GM23338 (cell line): Measurements from ENCODE around the gene GOLT1A. TPM values are rescaled to one million over a fixed set of nuclear protein-coding genes. Genes with fewer than 3 reads are reported as not detected.

Experiments used
- ATAC-seq: fragments of 200-7000 bp; cut with Tn5 transposase; 3 replicates; pipeline ENCODE4 v1.9.1; 2020
- DNase-seq: peaks from one replicate; pipeline ENCODE4 v3.0.0-alpha.2; 2015; ENCODE audit warnings: low spot score
- H2AFZ ChIP-seq: fragments of 200-600 bp; sonication (generic); 2 replicates; pipeline ENCODE4 v1.8.0; 2016; ENCODE audit warnings: antibody characterized with exemption, mild to moderate bottlenecking, moderate library complexity
- H3F3A ChIP-seq: fragments of 200-600 bp; sonication (generic); replicated peaks from 2 replicates; pipeline ENCODE4 v1.8.0; 2017; ENCODE audit warnings: antibody characterized with exemption, mixed run types, low read depth
- H3K27ac ChIP-seq: fragments of 200-600 bp; sonication (generic); 2 replicates; pipeline ENCODE4 v1.6.1; 2016; ENCODE audit warnings: low read depth
- H3K27me3 ChIP-seq: fragments of 200-600 bp; sonication (generic); 2 replicates; pipeline ENCODE4 v1.8.0; 2016; ENCODE audit warnings: mild to moderate bottlenecking, mixed run types, moderate library complexity; ENCODE audit not compliant: insufficient read depth
- H3K36me3 ChIP-seq: fragments of 200-600 bp; sonication (generic); 2 replicates; pipeline ENCODE4 v1.8.0; 2016; ENCODE audit warnings: mild to moderate bottlenecking; ENCODE audit not compliant: insufficient read depth
- H3K4me1 ChIP-seq: fragments of 200-600 bp; sonication (generic); 2 replicates; pipeline ENCODE4 v1.8.0; 2016; ENCODE audit warnings: mild to moderate bottlenecking, moderate library complexity; ENCODE audit not compliant: insufficient read depth
- H3K4me2 ChIP-seq: fragments of 200-600 bp; sonication (generic); 2 replicates; pipeline ENCODE4 v1.7.1; 2017; ENCODE audit warnings: mixed run types
- H3K4me3 ChIP-seq: fragments of 200-600 bp; sonication (generic); 2 replicates; pipeline ENCODE4 v1.6.1; 2016; ENCODE audit warnings: mixed run types
- H3K79me2 ChIP-seq: fragments of 200-600 bp; sonication (generic); replicated peaks from 2 replicates; pipeline ENCODE4 v1.8.0; 2017; ENCODE audit warnings: mild to moderate bottlenecking; ENCODE audit not compliant: insufficient read depth
- H3K9me2 ChIP-seq: fragments of 200-600 bp; sonication (generic); 2 replicates; pipeline ENCODE4 v1.8.0; 2017; ENCODE audit not compliant: insufficient read depth
- H4K20me1 ChIP-seq: fragments of 200-600 bp; sonication (generic); replicated peaks from 2 replicates; pipeline ENCODE4 v1.8.0; 2017; ENCODE audit warnings: mild to moderate bottlenecking; ENCODE audit not compliant: insufficient read depth
- H3K27ac Mint-ChIP-seq: 2 replicates; pipeline ENCODE4 v1.8.0; 2020; ENCODE audit warnings: inconsistent platforms, mild to moderate bottlenecking, moderate library complexity, mixed read lengths
- H3K27me3 Mint-ChIP-seq: 3 replicates; pipeline ENCODE4 v1.8.0; 2022; ENCODE audit warnings: low read depth, mild to moderate bottlenecking, moderate library complexity, mixed read lengths, inconsistent platforms; ENCODE audit not compliant: insufficient read depth, poor library complexity
- H3K36me3 Mint-ChIP-seq: 3 replicates; pipeline ENCODE4 v1.8.0; 2021; ENCODE audit warnings: low read depth, mild to moderate bottlenecking, inconsistent platforms, moderate library complexity, mixed read lengths
- H3K4me1 Mint-ChIP-seq: 3 replicates; pipeline ENCODE4 v1.8.0; 2020; ENCODE audit warnings: mild to moderate bottlenecking, inconsistent platforms, mixed read lengths
- H3K4me3 Mint-ChIP-seq: 3 replicates; pipeline ENCODE4 v1.8.0; 2021; ENCODE audit warnings: moderate library complexity, mild to moderate bottlenecking, inconsistent platforms, mixed read lengths
- H3K9me3 Mint-ChIP-seq: 3 replicates; pipeline ENCODE4 v1.8.0; 2020; ENCODE audit warnings: moderate library complexity, mild to moderate bottlenecking, inconsistent platforms, mixed read lengths
- CREB1 ChIP-seq: fragments of 250-450 bp; sonication (Bioruptor Pico); IDR thresholded peaks from 2 replicates; pipeline ENCODE4 v1.5.0; 2020; ENCODE audit warnings: low read depth, mild to moderate bottlenecking, moderate library complexity
- EZH2 ChIP-seq: fragments of 200-600 bp; sonication (generic); IDR thresholded peaks from one replicate; pipeline ENCODE4 v1.8.0; 2017; ENCODE audit warnings: antibody characterized with exemption, mild to moderate bottlenecking, low read depth; ENCODE audit not compliant: unreplicated experiment
- EZH2phosphoT487 ChIP-seq: fragments of 200-600 bp; sonication (generic); IDR thresholded peaks from one replicate; pipeline ENCODE4 v1.8.1; 2018; ENCODE audit warnings: antibody characterized with exemption; ENCODE audit not compliant: unreplicated experiment
- JUNB ChIP-seq: IDR thresholded peaks from one replicate; pipeline ENCODE4 v1.6.1; 2016; ENCODE audit warnings: antibody characterized with exemption; ENCODE audit not compliant: unreplicated experiment
- NANOG ChIP-seq: IDR thresholded peaks from 2 replicates; pipeline ENCODE4 v1.6.1; 2016; ENCODE audit warnings: antibody characterized with exemption, borderline replicate concordance
- POLR2AphosphoS5 ChIP-seq: IDR thresholded peaks from 2 replicates; pipeline ENCODE4 v1.6.1; 2016; ENCODE audit warnings: antibody characterized with exemption, low read depth
- STAT1 ChIP-seq: IDR thresholded peaks from one replicate; pipeline ENCODE4 v1.6.1; 2016; ENCODE audit warnings: antibody characterized with exemption; ENCODE audit not compliant: unreplicated experiment
- ZNF114 ChIP-seq: fragments of 250-450 bp; sonication (Bioruptor Pico); IDR thresholded peaks from 2 replicates; pipeline ENCODE4 v1.5.0; 2020; ENCODE audit warnings: mild to moderate bottlenecking, moderate library complexity
- ZNF331 ChIP-seq: fragments of 250-450 bp; sonication (Bioruptor Pico); IDR thresholded peaks from 2 replicates; pipeline ENCODE4 v1.5.0; 2020; ENCODE audit warnings: low read depth, mild to moderate bottlenecking, moderate library complexity
- long read RNA-seq: library from polyadenylated mRNA; unstranded; transcript quantifications from one replicate; pipeline ENCODE4 v2.0.0, GENCODE V29; 2020; ENCODE audit not compliant: unreplicated experiment
- polyA plus RNA-seq: library from polyadenylated mRNA; unstranded; fragments of >200 nt; fragmentation: Nextera tagmentation; extraction: Ambion mirVana; gene quantifications from 2 replicates; pipeline ENCODE4 v1.2.1, GENCODE V29; 2016
- total RNA-seq: library from RNA; depleted of rRNA; stranded (reverse); fragments of >200 nt; shearing (Covaris generic); gene quantifications from 2 replicates; pipeline ENCODE4 v1.2.3, GENCODE V29; 2014; rRNA removed
- TF ChIP-seq, protein P1 (sequence below): IDR thresholded peaks from 2 replicates; pipeline ENCODE4 v1.6.1; 2016; ENCODE audit warnings: antibody characterized with exemption
- TF ChIP-seq, protein P2 (sequence below), 2 experiments: fragments of 200-600 bp in 1 of 2; sonication (generic) in 1 of 2; conservative IDR thresholded peaks; 2 replicates each; pipeline versions ENCODE4 v1.5.1 to v1.6.1; 2016 to 2017; ENCODE audit warnings: antibody characterized with exemption in 2 of 2, low read depth in 2 of 2, mild to moderate bottlenecking in 2 of 2, moderate library complexity in 1 of 2

Gene GOLT1A, protein sequence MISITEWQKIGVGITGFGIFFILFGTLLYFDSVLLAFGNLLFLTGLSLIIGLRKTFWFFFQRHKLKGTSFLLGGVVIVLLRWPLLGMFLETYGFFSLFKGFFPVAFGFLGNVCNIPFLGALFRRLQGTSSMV
- 3.0 and 7.0 TPM in 2 replicates for total RNA-seq
- 7.2 and 10.7 TPM in 2 replicates for polyA plus RNA-seq
- long read RNA-seq, transcript GOLT1A-201 (5 exons, 883 nt), result major isoform, 5 of 10 reads
- long read RNA-seq, partial matches to known transcripts, result 4 of 10 reads
- long read RNA-seq, other reads (novel, unspliced or antisense), result 1 of 10 reads

DNA sequence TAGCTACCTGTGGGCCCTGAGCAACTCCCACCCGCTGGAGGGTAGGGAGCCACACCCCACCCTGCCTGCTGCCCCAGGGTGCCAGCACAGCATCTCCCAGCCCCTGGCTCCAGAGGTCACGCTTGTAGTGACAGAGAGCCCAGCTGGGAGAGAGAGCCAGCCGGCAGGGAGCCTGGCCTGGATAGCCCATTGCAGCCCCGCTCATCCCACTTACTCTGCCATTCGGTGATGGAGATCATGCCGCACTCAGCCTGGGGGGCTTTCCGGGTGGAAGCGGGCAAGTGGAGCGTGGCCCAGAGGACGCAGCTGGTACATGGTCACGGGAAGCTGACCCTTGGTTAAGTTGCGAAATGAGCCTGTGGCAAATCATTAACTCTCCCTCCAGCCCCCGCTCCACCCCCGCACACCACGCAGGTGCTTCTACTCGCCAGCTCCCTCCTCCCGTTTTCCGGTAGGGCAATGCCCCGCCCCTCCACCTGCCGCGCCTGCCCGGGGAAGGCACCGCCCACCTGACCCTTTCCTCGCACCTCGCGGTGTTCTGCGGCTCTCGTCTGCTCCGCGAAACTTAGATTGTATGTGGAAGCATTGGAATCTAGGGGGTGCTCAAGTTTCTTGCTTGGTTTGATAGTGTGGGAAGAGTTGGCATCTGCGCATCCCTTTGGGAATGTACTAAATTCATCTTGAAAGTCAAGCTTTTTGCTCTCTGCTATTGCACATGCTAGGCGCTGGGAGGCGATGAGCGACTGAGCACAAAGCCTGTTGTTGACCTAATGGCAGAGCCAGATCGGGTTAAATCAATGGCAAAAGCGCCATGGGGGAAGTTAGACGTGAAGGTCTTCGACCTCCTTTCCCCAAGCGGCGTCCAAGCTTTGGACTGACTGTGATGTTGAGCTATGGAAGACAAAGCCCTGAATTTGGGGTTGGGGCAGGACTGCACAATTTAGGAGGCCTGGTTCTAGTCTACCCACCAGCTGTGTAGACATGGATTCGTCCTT is at the start of gene GOLT1A:
TSS of gene GOLT1A (minus strand) at position 321 of the 995 bp plus-strand sequence. CDS start at position 239, 82 bp downstream.
- H3K27ac Mint-ChIP-seq, result peak within 1 kb of the TSS; percentile 21; the same call in 1 of the 2 replicates
- Histone ChIP-seq H2AFZ (peak within 1 kb of the TSS; percentile 52), H3K9me2 (no peaks in the 10 kb centered on the region), H3K4me2 (peak within 1 kb of the TSS; percentile 74), H3K36me3 (no peaks in the 10 kb centered on the region), H3K27me3 (no peaks in the 10 kb centered on the region), H3K27ac (peak within 1 kb of the TSS; percentile 65; the same call in 1 of the 2 replicates), H3F3A (no peaks in the 10 kb centered on the region; the same call in 1 of the 2 replicates), H3K4me3 (peak within 1 kb of the TSS; percentile 59), H3K4me1 (peaks cover 8% of the 10 kb centered on the region; the same call in 1 of the 2 replicates), H3K79me2 (no peaks in the 10 kb centered on the region), H4K20me1 (no peaks in the 10 kb centered on the region; the same call in 1 of the 2 replicates)
- peak; percentile 93 for ATAC-seq
- DNase-seq, result peak; percentile 95
- no peaks in the 10 kb centered on the region for H3K36me3 Mint-ChIP-seq
- peaks cover 4% of the 10 kb centered on the region; the same call in 2 of the 3 replicates for H3K4me1 Mint-ChIP-seq
- no peaks in the 10 kb centered on the region for H3K9me3 Mint-ChIP-seq
- H3K4me3 Mint-ChIP-seq, result peak within 1 kb of the TSS; percentile 75
- no peaks in the 10 kb centered on the region for H3K27me3 Mint-ChIP-seq
- TF ChIP-seq STAT1 (no peak), EZH2phosphoT487 (no peak), NANOG (no peak), EZH2 (no peak), ZNF331 (no peak), POLR2AphosphoS5 (peak; percentile 65)
- TF ChIP-seq, protein P1, sequence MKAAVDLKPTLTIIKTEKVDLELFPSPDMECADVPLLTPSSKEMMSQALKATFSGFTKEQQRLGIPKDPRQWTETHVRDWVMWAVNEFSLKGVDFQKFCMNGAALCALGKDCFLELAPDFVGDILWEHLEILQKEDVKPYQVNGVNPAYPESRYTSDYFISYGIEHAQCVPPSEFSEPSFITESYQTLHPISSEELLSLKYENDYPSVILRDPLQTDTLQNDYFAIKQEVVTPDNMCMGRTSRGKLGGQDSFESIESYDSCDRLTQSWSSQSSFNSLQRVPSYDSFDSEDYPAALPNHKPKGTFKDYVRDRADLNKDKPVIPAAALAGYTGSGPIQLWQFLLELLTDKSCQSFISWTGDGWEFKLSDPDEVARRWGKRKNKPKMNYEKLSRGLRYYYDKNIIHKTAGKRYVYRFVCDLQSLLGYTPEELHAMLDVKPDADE, result peak; percentile 49; the same call in 1 of the 2 replicates
- TF ChIP-seq, protein P2, sequence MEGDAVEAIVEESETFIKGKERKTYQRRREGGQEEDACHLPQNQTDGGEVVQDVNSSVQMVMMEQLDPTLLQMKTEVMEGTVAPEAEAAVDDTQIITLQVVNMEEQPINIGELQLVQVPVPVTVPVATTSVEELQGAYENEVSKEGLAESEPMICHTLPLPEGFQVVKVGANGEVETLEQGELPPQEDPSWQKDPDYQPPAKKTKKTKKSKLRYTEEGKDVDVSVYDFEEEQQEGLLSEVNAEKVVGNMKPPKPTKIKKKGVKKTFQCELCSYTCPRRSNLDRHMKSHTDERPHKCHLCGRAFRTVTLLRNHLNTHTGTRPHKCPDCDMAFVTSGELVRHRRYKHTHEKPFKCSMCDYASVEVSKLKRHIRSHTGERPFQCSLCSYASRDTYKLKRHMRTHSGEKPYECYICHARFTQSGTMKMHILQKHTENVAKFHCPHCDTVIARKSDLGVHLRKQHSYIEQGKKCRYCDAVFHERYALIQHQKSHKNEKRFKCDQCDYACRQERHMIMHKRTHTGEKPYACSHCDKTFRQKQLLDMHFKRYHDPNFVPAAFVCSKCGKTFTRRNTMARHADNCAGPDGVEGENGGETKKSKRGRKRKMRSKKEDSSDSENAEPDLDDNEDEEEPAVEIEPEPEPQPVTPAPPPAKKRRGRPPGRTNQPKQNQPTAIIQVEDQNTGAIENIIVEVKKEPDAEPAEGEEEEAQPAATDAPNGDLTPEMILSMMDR (conservative IDR thresholded peaks at IDR 0.05; ENCODE audit: low read depth in 2 of 2), result peak; percentile 83

DNA sequence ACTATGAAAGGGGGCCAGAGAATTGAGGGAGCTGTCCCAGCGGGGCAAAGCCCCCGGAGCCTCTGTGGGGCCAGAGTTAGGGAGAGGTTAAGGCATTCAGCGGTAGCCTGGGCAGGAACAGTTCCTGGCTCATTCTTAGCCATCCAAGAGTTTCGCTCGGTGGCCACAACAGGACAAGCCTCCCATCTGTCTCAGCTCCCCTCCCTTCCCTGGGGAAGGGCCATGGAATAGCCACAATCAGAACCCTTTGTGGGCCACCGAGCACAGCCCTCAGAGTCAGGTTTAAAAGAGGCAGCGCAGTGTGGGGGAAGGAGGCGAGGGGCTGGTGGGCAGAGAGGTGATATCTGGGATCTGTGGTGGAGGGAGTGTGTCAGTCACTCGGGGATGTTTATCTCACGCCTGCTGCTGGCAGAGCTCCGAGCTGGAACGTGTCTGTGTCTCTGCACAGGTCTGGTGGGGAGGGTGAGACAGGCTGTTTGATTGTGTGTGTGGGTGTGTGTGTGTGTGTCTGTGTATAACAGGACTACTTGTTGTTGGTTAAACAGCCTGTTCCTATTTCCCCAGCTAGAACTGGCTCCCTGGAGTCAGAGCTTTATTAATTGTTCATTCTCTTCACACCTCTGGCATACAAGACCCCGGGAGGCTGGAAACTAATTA is 49.6 kb upstream of the GOLT1A start:
- H3K9me2 ChIP-seq, result no peaks in the 10 kb centered on the region

More for the DNA sequence above, 49.6 kb upstream of the GOLT1A start:
- Mint-ChIP-seq H3K4me3 (no peak overlapping the region), H3K4me1 (peaks cover 5% of the 10 kb centered on the region; the same call in 2 of the 3 replicates), H3K27me3 (peaks cover 4% of the 10 kb centered on the region), H3K9me3 (no peaks in the 10 kb centered on the region), H3K27ac (no peak overlapping the region), H3K36me3 (peaks cover 18% of the 10 kb centered on the region; the same call in 2 of the 3 replicates)
- DNase-seq, result no peak
- Histone ChIP-seq H3K4me3 (no peak overlapping the region), H3K79me2 (no peaks in the 10 kb centered on the region), H3K4me1 (no peaks in the 10 kb centered on the region), H3F3A (no peaks in the 10 kb centered on the region), H2AFZ (no peak overlapping the region), H3K27ac (no peak overlapping the region), H3K27me3 (no peaks in the 10 kb centered on the region), H3K36me3 (no peaks in the 10 kb centered on the region), H3K4me2 (no peak overlapping the region), H4K20me1 (no peaks in the 10 kb centered on the region)
- no peak for ATAC-seq
- TF ChIP-seq CREB1, result no peak
- TF ChIP-seq, protein P2 (conservative IDR thresholded peaks at IDR 0.05; ENCODE audit: low read depth in 2 of 2), result no peak
- TF ChIP-seq EZH2phosphoT487, result no peak
- no peak for TF ChIP-seq JUNB
- no peak for TF ChIP-seq ZNF114 (CRISPR knock-in tag)
- TF ChIP-seq POLR2AphosphoS5, result no peak
- TF ChIP-seq NANOG, result no peak
